Adipocyte (in vitro differentiated cells): Measurements from ENCODE around the gene BRAT1.

Source experiments
- DNase-seq: peaks from one replicate; pipeline ENCODE4 v3.0.0-alpha.2; 2015; ENCODE audit warnings: low read depth
- H3K27me3 ChIP-seq: replicated peaks from 2 replicates; pipeline ENCODE4 v1.7.0; 2013; ENCODE audit warnings: mild to moderate bottlenecking, low read length, moderate library complexity; ENCODE audit not compliant: control insufficient read depth, insufficient read depth
- H3K36me3 ChIP-seq: 2 replicates; pipeline ENCODE4 v1.7.0; 2013; ENCODE audit warnings: low read length, mild to moderate bottlenecking, moderate library complexity; ENCODE audit not compliant: control insufficient read depth, insufficient read depth, severe bottlenecking
- H3K4me1 ChIP-seq: 2 replicates; pipeline ENCODE4 v1.7.0; 2013; ENCODE audit warnings: mild to moderate bottlenecking, low read length, moderate library complexity; ENCODE audit not compliant: control insufficient read depth, insufficient read depth
- H3K4me3 ChIP-seq: 2 replicates; pipeline ENCODE4 v1.7.0; 2013; ENCODE audit warnings: mild to moderate bottlenecking, low read length, moderate library complexity
- H3K9ac ChIP-seq: 2 replicates; pipeline ENCODE4 v1.7.0; 2013; ENCODE audit warnings: mild to moderate bottlenecking, low read length, moderate library complexity
- H3K9me3 ChIP-seq: 2 replicates; pipeline ENCODE4 v1.7.0; 2013; ENCODE audit warnings: mild to moderate bottlenecking, low read length, moderate library complexity; ENCODE audit not compliant: control insufficient read depth

Gene BRAT1

DNA sequence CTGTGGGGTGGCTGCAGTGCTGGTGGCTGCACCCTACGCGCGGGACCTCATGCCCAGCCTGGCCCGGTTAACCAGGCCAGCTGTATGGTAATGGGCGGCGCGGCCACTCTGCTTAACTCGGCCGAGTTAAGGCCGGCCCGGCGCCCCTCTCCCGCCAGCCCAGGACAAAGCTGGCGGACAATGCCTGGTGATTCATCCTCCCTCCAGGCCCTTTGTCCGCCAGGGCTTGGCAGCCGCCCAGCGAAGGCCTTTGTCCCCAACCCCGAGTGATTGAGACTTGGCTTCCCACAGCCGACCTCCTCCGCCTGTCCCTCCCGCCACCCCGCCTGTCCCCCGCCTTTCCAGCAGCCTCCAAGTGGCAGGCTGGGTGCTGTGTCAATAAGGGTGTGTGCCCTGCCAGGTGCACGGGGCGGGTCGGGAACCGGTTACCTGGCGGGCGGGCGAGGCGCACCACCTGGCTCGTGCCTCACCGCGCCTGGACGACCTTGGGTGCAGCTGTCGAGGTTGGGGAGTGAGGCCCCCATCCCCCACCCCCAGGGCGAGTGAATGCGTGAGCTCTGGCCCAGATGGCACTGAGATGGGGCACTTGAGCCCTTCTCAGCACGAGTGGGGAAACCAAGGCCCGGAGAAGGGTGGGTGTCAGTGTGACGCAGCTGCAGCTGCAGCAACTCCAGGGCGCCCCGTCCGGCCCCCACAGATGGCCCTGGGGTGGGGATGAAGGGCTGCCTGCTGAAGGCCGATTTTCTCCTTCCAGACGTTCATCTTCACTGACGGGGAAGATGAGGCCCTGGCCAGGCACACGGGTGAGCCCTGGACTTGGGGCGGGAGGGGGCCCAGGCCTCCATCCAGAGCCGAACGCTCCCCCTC, 31.1 kb downstream of the BRAT1 start:
- H3K27me3 ChIP-seq: no peaks in the 10 kb centered on the region
- peak; percentile 79 for DNase-seq
- peaks cover 4% of the 10 kb centered on the region for H3K36me3 ChIP-seq
- no peaks in the 10 kb centered on the region for H3K9me3 ChIP-seq
- H3K4me1 ChIP-seq: peaks cover 57% of the 10 kb centered on the region
- H3K4me3 ChIP-seq: peak overlapping the region; percentile 12
- H3K9ac ChIP-seq: peak overlapping the region; percentile 61

DNA sequence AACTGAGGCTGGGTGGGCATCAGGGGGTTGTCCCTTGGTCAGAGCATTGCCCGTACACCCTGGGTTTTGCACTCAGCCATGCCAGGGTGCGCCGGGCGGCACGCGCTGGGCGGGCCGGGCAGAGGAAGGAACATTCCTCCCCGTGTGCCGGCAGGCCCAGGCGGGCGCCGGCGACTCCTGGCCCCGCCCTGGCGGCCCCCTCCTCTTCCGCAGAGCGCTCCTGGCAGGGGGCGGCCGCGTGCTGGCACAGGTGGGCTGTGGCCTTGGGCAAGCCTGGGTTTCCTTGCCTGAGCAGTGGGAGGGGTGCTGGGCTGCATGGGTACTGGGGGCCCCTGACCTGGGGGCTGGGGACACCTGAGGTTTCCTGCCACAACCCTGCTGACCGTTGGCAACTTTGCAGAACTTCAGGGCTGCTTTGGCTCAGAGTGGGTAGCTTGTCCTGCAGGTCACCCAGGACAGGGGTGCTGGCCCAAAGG, 31.8 kb downstream of the BRAT1 start:
- no peaks in the 10 kb centered on the region for H3K27me3 ChIP-seq
- peaks cover 4% of the 10 kb centered on the region for H3K36me3 ChIP-seq
- peak overlapping the region; percentile 12 for H3K4me3 ChIP-seq
- no peak for DNase-seq
- peak overlapping the region; percentile 61 for H3K9ac ChIP-seq
- H3K4me1 ChIP-seq: peaks cover 55% of the 10 kb centered on the region
- no peaks in the 10 kb centered on the region for H3K9me3 ChIP-seq

DNA sequence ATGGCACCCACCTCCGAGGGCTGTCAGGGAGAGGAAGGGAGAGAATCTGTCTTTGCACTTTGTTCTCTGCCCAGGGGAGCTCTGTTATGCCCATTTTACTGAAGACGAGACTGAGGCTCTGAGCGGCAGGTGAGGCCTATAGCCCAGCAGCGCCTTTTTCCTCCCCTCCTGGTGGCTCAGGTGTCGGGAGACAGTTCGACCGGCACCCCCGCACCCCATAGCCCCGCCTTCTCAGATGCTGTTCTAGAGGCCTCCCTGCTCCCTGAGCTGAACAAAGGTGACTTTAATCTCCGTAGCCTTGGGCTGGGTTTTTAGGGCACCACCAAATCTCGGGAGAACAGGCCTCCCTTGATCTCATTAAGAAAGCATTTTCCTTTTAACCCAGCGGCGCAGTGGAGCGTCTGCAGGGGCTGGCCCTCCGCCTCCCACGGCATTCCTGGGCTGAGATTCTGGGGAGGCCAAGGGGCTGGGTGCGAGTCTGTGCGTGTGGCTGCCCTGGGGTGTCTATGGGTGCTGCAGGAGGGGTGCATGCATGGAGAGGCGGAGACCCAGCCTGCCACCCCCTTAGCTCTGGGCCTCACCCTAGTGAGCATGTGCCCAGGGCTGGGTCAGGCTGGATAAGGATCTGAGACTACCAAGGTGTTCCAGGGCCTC, 32.4 kb downstream of the BRAT1 start:
- H3K4me3 ChIP-seq: peak overlapping the region; percentile 12
- peak; percentile 68 for DNase-seq

GRCh38 chr7:2521952-2522591, 33.3 kb downstream of the BRAT1 start:
- DNase-seq: no peak
- Histone ChIP-seq H3K9me3 (no peaks in the 10 kb centered on the region), H3K4me3 (peak overlapping the region; percentile 58), H3K36me3 (peaks cover 4% of the 10 kb centered on the region), H3K4me1 (peaks cover 56% of the 10 kb centered on the region), H3K27me3 (no peaks in the 10 kb centered on the region), H3K9ac (peak overlapping the region; percentile 29)

More for the DNA sequence above, 32.4 kb downstream of the BRAT1 start:
- no peaks in the 10 kb centered on the region for H3K27me3 ChIP-seq
- H3K9me3 ChIP-seq: no peaks in the 10 kb centered on the region
- peak overlapping the region; percentile 61 for H3K9ac ChIP-seq
- H3K36me3 ChIP-seq: peaks cover 4% of the 10 kb centered on the region
- H3K4me1 ChIP-seq: peaks cover 55% of the 10 kb centered on the region

GRCh38 chr7:2521341-2521745, 34.0 kb downstream of the BRAT1 start:
- Histone ChIP-seq H3K27me3 (no peaks in the 10 kb centered on the region), H3K36me3 (peaks cover 2% of the 10 kb centered on the region), H3K9me3 (no peaks in the 10 kb centered on the region), H3K4me1 (peaks cover 63% of the 10 kb centered on the region), H3K9ac (peak overlapping the region; percentile 29), H3K4me3 (peak overlapping the region; percentile 58)
- no peak for DNase-seq

DNA sequence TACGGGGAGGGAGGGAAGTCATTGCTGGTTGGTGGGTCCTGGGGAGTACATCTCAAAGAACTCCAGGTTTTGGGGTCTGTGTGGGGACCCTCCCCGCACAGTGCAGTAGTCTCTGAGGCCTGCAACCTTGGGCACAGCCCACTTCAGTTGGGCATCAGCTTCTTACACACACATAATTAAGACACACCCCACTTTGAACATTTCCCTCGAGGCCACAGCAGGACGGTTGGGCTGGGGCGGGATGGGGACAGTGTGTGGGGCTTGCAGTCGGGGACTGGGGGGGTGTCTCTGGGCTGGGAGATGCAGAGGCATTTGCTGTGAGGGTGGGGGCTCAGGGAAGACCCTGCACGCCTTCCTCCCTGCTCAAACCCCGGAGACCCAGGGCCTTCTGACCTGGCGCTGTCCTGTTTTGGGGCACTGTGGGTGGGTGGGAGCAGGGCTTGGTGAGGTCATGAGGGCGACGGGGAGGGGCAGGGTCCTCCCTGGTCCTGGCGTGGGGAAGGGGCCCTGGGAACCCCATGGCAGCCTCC, 34.5 kb downstream of the BRAT1 start:
- H3K9ac ChIP-seq: peak overlapping the region; percentile 47
- H3K4me1 ChIP-seq: peaks cover 67% of the 10 kb centered on the region
- H3K9me3 ChIP-seq: no peaks in the 10 kb centered on the region
- H3K36me3 ChIP-seq: no peaks in the 10 kb centered on the region
- peak overlapping the region; percentile 76 for H3K4me3 ChIP-seq
- peak; percentile 46 for DNase-seq
- no peaks in the 10 kb centered on the region for H3K27me3 ChIP-seq

- H3K36me3 ChIP-seq: no peaks in the 10 kb centered on the region
- peaks cover 67% of the 10 kb centered on the region for H3K4me1 ChIP-seq
- DNase-seq: peak; percentile 47
- H3K4me3 ChIP-seq: peak overlapping the region; percentile 76
- H3K9me3 ChIP-seq: no peaks in the 10 kb centered on the region
- peak overlapping the region; percentile 47 for H3K9ac ChIP-seq
- H3K27me3 ChIP-seq: no peaks in the 10 kb centered on the region
These were observed 35.1 kb downstream of the BRAT1 start for GRCh38 chr7:2520131-2520760.

DNA sequence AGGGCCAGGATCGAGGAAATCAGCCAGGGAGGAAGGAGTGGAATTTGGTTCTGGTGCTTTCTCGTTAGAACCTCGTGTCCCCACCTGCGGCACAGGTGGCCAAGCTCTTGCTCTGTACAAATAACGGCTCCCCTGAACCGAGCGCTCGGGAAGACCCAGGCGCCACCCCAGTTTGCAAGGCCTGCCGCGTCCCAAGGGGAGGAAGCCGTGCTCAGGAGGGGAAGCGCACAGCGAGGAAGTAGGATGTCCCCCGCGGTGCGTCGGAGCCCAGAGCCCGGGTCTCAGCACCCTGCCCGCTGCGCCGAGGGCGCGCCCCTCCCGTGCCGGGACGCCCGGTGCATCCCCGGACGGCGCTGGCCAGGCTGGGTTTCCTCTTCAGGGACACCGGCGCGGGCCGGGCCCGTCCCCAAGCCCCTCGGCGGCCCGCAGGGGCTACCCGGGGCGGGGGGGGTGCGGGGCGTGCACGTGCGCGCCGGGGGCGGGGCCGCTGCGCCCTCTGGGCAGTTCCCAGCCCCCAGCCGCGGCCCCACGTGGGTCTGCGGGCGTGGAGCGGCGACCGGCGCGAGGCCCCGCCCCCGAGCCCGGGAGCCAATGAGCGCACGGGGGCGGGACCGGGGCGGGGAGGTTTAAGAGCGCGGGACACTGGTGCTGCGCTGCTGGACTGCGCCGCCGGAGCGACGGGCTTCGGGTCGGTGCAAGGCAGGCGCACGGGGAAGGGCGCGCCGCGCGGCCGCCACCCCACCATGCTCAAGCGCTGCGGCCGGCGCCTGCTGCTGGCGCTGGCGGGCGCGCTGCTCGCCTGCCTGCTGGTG, 36.0 kb downstream of the BRAT1 start, which contains the start of gene LFNG:
LFNG (plus strand) TSS at position 656 of the 812 bp plus-strand sequence; CDS start at position 744, 88 bp downstream.
- Histone ChIP-seq H3K4me3 (peak within 1 kb of the TSS; percentile 76), H3K27me3 (peaks cover 1% of the 10 kb centered on the region), H3K4me1 (peaks cover 65% of the 10 kb centered on the region), H3K9me3 (no peaks in the 10 kb centered on the region), H3K9ac (peak within 1 kb of the TSS; percentile 64), H3K36me3 (no peaks in the 10 kb centered on the region)
- DNase-seq: peak; percentile 96

GRCh38 chr7:2518737-2519118, 36.6 kb downstream of the BRAT1 start:
- peak overlapping the region; percentile 64 for H3K9ac ChIP-seq
- DNase-seq: no peak
- H3K9me3 ChIP-seq: no peaks in the 10 kb centered on the region
- peaks cover 59% of the 10 kb centered on the region for H3K4me1 ChIP-seq
- H3K27me3 ChIP-seq: peaks cover 4% of the 10 kb centered on the region
- H3K4me3 ChIP-seq: peak overlapping the region; percentile 74
- H3K36me3 ChIP-seq: no peaks in the 10 kb centered on the region
